Thyroid gland (tissue), 4 donors: ENCODE measurements around the gene STAMBP. TPM values are rescaled to one million over a fixed set of nuclear protein-coding genes. Genes with fewer than 3 reads are reported as not detected.
"Not testable (repeated sequence)": the region's sequence is repeated elsewhere in the genome, so short reads cannot be mapped to it uniquely, and the experiment has no call there.

Experiments
- DNase-seq, 2 donors: peaks; one replicate each; pipeline ENCODE4 v3.0.0-alpha.2; 2019
- H3K27ac ChIP-seq, 3 donors: fragments of 200-600 bp; sonication (generic); 1 replicate in 2 of 3; 2 replicates in 1 of 3; pipeline ENCODE4 v1.5.1; 2016 to 2019; ENCODE audit warnings: mild to moderate bottlenecking in 1 of 3, moderate library complexity in 1 of 3
- H3K27me3 ChIP-seq: fragments of 200-600 bp; sonication (generic); one replicate; pipeline ENCODE4 v1.5.1; 2019
- H3K36me3 ChIP-seq, 2 donors: fragments of 200-600 bp; sonication (generic); one replicate each; pipeline ENCODE4 v1.5.1; 2016 to 2019
- H3K4me1 ChIP-seq, 2 donors: fragments of 200-600 bp; sonication (generic); one replicate each; pipeline ENCODE4 v1.5.1; 2017 to 2019
- H3K4me3 ChIP-seq, 3 donors: fragments of 200-600 bp; sonication (generic); replicated peaks in 1 of 3; 1 replicate in 2 of 3; 2 replicates in 1 of 3; pipeline ENCODE4 v1.5.1; 2016; ENCODE audit warnings: mild to moderate bottlenecking in 1 of 3
- H3K9me3 ChIP-seq: fragments of 200-600 bp; sonication (generic); one replicate; pipeline ENCODE4 v1.5.1; 2017
- POLR2A ChIP-seq, 2 donors: fragments of 450-650 bp; IDR thresholded peaks; one replicate each; pipeline ENCODE4 v1.6.1; 2017; ENCODE audit warnings: antibody characterized with exemption in 2 of 2, mild to moderate bottlenecking in 2 of 2, moderate library complexity in 1 of 2
- WGBS, 2 donors: methylation state at CpG; one replicate each; pipeline ENCODE4 v1.1.5; 2017; 5-methylcytosine and 5-hydroxymethylcytosine counted together
- intact Hi-C: fragments of 100-400 bp; cut with DNase I; formaldehyde crosslinking; loops from one replicate; pipeline ENCODE4 v1.15.1; 2023
- total RNA-seq, 4 donors: library from RNA; depleted of rRNA; stranded (reverse); fragments of >200 nt; gene quantifications; one replicate each; pipeline ENCODE4 v1.2.3, GENCODE V29; 2016
- TF ChIP-seq, protein P1 (sequence below), 6 experiments: fragments of 200-600 bp in 3 of 6; fragments of 450-650 bp in 3 of 6; sonication (generic) in 3 of 6; IDR thresholded peaks; one replicate each; pipeline ENCODE4 v1.5.1; 2016 to 2019; ENCODE audit warnings: antibody characterized with exemption in 6 of 6, mild to moderate bottlenecking in 2 of 6, inconsistent platforms in 1 of 6, moderate library complexity in 1 of 6

STAMBP gene
- total RNA-seq, 4 donors from 2014 or later, result 31.9 to 45.2 (median 36.6) TPM

- TF ChIP-seq POLR2A (IDR thresholded peaks at IDR 0.05), result no peak
- TF ChIP-seq, protein P1, sequence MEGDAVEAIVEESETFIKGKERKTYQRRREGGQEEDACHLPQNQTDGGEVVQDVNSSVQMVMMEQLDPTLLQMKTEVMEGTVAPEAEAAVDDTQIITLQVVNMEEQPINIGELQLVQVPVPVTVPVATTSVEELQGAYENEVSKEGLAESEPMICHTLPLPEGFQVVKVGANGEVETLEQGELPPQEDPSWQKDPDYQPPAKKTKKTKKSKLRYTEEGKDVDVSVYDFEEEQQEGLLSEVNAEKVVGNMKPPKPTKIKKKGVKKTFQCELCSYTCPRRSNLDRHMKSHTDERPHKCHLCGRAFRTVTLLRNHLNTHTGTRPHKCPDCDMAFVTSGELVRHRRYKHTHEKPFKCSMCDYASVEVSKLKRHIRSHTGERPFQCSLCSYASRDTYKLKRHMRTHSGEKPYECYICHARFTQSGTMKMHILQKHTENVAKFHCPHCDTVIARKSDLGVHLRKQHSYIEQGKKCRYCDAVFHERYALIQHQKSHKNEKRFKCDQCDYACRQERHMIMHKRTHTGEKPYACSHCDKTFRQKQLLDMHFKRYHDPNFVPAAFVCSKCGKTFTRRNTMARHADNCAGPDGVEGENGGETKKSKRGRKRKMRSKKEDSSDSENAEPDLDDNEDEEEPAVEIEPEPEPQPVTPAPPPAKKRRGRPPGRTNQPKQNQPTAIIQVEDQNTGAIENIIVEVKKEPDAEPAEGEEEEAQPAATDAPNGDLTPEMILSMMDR (IDR thresholded peaks at IDR 0.05), result no peak
- no peak for DNase-seq
- intact Hi-C loops, result no loop called here
- Histone ChIP-seq H3K27ac (no peak overlapping the region), H3K9me3 (no peaks in the 10 kb centered on the region), H3K4me1 (no peaks in the 10 kb centered on the region), H3K36me3 (no peaks in the 10 kb centered on the region), H3K27me3 (no peaks in the 10 kb centered on the region), H3K4me3 (no peak overlapping the region)
- 74 to 92% methylated on average over 7 to 9 of the region's 10 CpGs for WGBS, 2 donors
Observed at GRCh38 chr2:73901143-73901542, 72.4 kb downstream of the STAMBP start.

DNA sequence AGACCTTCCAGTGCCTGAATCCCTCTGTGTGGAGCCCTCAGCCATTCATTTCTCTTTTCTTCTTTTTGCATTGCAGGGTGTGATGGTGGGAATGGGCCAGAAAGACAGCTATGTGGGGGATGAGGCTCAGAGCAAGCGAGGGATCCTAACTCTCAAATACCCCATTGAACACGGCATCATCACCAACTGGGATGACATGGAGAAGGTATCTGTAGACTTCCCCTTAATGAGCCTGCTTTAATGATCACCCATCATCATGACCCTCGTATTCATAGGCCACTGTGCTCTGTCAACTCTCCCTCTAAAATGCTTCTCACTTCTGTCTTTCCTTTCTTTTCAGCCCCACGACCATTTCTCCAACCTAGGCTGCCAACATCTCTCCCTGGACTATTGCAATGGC lies 73.5 kb downstream of the STAMBP start:
- Histone ChIP-seq H3K36me3 (no peaks in the 10 kb centered on the region), H3K4me3 (no peak overlapping the region), H3K4me1 (no peaks in the 10 kb centered on the region), H3K9me3 (no peaks in the 10 kb centered on the region), H3K27ac (no peak overlapping the region), H3K27me3 (no peaks in the 10 kb centered on the region)
- WGBS, 2 donors, result 78% methylated on average over 4 of the region's 4 CpGs
- DNase-seq, result no peak
- intact Hi-C loops, result no loop called here
- TF ChIP-seq POLR2A (IDR thresholded peaks at IDR 0.05), result no peak
- TF ChIP-seq, protein P1 (IDR thresholded peaks at IDR 0.05), result no peak

- intact Hi-C loops, result no loop called here
- no peaks in the 10 kb centered on the region for H3K9me3 ChIP-seq
- peaks cover 0 to 2% of the 10 kb centered on the region in 2 donors for H3K4me1 ChIP-seq
- H3K36me3 ChIP-seq, result no peaks in the 10 kb centered on the region
- TF ChIP-seq, protein P1 (IDR thresholded peaks at IDR 0.05), result no peak
- no peak for TF ChIP-seq POLR2A (IDR thresholded peaks at IDR 0.05)
- WGBS, 2 donors, result 87 to 88% methylated on average over 4 of the region's 4 CpGs
- no peak for DNase-seq
- H3K27ac ChIP-seq, result no peak overlapping the region
- H3K4me3 ChIP-seq, result no peak overlapping the region
- no peaks in the 10 kb centered on the region for H3K27me3 ChIP-seq
Observed at GRCh38 chr2:73903313-73903712, 74.6 kb downstream of the STAMBP start.

DNA sequence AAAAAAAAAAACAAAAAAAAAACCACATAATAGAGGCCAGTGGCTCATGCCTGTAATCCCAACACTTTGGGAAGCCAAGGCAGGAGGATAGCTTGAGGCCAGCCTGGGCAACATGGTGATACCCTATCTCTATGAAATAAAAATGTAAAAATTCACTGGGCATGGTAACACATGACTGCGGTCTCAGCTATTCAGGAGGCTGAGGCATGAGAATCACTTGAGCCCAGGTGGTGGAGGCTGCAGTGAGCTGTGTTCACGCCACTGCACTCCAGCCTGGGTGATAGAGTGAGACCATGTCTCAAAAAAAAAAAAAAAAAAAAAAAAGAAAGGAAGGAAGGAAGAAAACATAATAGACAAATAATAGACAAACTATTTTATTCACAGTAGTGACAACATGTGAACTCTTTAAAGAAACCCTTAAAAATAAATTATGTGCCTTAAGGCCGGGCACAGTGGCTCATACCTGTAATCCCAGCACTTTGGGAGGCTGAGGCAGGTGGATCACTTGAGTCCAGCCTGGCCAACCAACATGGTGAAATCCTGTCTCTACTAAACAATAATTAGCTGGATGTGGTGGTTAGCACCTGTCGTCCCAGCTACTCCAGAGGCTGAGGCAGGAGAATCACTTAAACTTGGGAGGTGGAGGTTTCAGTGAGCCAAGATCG lies 75.3 kb downstream of the STAMBP start:
- H3K27me3 ChIP-seq, intact Hi-C loops, H3K36me3 ChIP-seq, H3K4me3 ChIP-seq, H3K4me1 ChIP-seq, H3K27ac ChIP-seq, H3K9me3 ChIP-seq, DNase-seq: not testable (repeated sequence)
- WGBS, 2 donors, result 88 to 91% methylated on average over 5 of the region's 5 CpGs

DNA sequence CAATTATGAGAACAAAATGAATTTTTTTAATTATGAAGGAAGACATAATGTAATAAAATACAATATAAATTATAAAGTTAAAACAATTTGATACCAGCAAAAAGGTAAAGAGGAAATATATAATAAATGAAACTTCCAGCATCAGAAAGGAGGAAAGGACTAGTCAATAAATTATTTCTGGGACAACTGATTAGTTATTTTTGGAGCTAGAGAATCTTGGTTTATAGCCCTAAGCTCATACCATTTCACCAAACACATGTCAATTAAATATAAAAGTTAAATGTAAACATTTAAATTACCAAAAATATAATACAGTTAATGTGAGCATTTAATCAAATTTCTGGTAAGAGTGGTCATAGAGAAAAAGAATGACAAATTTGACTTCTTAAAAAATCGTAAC lies 76.2 kb downstream of the STAMBP start:
- no peaks in the 10 kb centered on the region for H3K27me3 ChIP-seq
- H3K4me1 ChIP-seq, result peaks cover 10% of the 10 kb centered on the region in 2 donors
- H3K9me3 ChIP-seq, result no peaks in the 10 kb centered on the region
- intact Hi-C loops, result no loop called here
- no peak overlapping the region for H3K27ac ChIP-seq
- 87 to 95% methylated on average over 1 of the region's 1 CpG for WGBS, 2 donors
- H3K4me3 ChIP-seq, result no peak overlapping the region
- no peak for TF ChIP-seq POLR2A (IDR thresholded peaks at IDR 0.05)
- TF ChIP-seq, protein P1 (IDR thresholded peaks at IDR 0.05), result no peak
- no peaks in the 10 kb centered on the region for H3K36me3 ChIP-seq
- no peak for DNase-seq
